Measurements from ENCODE around the gene ADSS2.

DNA sequence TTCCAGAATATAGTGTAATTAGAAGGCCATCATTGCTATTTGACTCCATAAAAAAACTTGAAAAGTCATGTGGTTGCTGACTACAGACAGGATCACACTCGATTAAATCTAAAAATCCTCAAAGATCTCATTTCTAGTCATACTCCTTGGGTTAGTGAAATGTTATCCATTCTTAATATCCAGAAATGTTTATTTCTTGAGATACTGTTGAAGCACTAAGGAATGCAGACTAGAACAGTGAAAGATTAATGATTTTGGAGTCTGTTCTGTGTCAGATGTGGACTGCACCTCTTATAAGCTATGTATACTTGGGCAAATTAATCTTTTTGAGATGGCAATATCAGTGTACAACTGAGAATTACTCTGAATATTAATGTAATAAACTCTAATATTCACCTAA, 65.1 kb downstream of the ADSS2 start:
- TF ChIP-seq ZNF426 (tag by site-specific recombination; IDR thresholded peaks at IDR 0.05), result no peak
- no peak for TF ChIP-seq ZNF133 (tag by site-specific recombination; IDR thresholded peaks at IDR 0.05)
- TF ChIP-seq SETDB1 (IDR thresholded peaks at IDR 0.05; ENCODE audit: insufficient read length, low read length), result no peak
- TF ChIP-seq, protein P1, sequence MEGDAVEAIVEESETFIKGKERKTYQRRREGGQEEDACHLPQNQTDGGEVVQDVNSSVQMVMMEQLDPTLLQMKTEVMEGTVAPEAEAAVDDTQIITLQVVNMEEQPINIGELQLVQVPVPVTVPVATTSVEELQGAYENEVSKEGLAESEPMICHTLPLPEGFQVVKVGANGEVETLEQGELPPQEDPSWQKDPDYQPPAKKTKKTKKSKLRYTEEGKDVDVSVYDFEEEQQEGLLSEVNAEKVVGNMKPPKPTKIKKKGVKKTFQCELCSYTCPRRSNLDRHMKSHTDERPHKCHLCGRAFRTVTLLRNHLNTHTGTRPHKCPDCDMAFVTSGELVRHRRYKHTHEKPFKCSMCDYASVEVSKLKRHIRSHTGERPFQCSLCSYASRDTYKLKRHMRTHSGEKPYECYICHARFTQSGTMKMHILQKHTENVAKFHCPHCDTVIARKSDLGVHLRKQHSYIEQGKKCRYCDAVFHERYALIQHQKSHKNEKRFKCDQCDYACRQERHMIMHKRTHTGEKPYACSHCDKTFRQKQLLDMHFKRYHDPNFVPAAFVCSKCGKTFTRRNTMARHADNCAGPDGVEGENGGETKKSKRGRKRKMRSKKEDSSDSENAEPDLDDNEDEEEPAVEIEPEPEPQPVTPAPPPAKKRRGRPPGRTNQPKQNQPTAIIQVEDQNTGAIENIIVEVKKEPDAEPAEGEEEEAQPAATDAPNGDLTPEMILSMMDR (tag by site-specific recombination; IDR thresholded peaks at IDR 0.05), result no peak
